ENCODE data around the gene JCAD. TPM values are rescaled to one million over a fixed set of nuclear protein-coding genes. Genes with fewer than 3 reads are reported as not detected.

JCAD gene
- total RNA-seq, 3 donors from 2014 or later (not counting 1 experiment from before 2014, with no cell fraction given), result 0.07 to 0.43 TPM; not detected in 1

DNA sequence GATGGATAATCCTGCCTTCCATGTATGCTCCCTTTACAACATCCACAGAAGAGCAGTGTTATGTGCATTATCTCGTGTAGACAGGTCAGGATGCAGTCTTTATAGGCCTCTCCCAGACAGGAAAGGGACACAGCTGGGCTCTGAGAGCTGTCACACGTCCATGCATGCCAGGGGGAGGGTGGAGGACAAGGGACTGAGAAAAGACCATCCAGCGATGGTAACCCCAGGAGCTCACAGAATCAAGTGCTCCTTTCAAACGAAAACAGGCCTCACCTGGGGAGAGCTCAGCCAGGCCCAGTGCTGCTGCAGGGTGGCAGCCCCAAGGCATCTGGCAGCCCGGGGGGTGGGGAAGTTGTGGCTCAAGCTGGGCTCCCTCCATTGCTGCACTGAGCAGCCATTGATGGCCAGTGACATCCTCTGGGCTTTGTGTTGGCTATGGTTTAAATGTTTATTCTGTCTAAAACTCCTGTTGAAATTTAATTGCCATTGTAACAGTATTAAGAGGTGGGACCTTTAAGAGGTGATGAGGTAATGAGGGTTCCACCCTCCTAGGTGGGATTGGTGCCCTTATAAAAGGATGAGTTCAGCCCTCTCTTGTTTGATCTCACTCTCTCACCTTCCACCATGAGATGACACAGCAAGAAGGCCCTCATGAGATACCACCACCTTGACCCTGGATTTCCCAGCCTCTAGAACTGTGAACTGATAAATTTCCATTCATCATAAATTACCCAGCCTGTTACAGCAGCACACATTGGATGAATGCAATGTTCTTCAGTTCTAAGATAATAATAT, 15.7 kb downstream of the JCAD start:
- TF ChIP-seq, protein P1, sequence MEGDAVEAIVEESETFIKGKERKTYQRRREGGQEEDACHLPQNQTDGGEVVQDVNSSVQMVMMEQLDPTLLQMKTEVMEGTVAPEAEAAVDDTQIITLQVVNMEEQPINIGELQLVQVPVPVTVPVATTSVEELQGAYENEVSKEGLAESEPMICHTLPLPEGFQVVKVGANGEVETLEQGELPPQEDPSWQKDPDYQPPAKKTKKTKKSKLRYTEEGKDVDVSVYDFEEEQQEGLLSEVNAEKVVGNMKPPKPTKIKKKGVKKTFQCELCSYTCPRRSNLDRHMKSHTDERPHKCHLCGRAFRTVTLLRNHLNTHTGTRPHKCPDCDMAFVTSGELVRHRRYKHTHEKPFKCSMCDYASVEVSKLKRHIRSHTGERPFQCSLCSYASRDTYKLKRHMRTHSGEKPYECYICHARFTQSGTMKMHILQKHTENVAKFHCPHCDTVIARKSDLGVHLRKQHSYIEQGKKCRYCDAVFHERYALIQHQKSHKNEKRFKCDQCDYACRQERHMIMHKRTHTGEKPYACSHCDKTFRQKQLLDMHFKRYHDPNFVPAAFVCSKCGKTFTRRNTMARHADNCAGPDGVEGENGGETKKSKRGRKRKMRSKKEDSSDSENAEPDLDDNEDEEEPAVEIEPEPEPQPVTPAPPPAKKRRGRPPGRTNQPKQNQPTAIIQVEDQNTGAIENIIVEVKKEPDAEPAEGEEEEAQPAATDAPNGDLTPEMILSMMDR (IDR thresholded peaks at IDR 0.05), result no peak
- no peak for DNase-seq
- H3K9me3 Mint-ChIP-seq, result no peaks in the 10 kb centered on the region

DNA sequence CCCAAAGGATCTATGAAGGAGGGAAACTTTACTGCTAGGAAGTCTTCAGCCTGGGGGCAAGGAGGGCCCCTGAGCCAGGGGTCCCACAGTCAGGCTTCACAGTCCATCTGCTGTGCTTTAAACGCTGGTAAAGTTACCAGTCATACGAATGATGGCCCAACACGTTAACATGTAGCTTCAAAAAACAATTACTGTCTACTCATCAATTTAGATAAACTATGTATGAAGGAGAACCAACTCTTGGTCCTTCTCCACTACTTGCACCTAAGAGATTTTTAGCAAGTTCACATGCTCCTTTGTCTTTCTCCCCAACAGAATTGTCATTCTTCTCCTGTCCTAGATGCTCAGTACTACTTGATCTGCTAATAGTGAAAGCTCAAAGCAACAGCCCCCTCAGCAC, 16.6 kb downstream of the JCAD start:
- 94% methylated on average over 3 of the region's 3 CpGs for WGBS (ENCODE audit: insufficient coverage)
- ATAC-seq, result no peak

More for the DNA sequence above, 15.7 kb downstream of the JCAD start:
- Mint-ChIP-seq H3K36me3 (no peaks in the 10 kb centered on the region), H3K27ac (no peak overlapping the region), H3K27me3 (ENCODE audit: low read depth in 2 of 2) (peaks cover 80 to 82% of the 10 kb centered on the region in 2 donors), H3K4me1 (peaks cover 10 to 18% of the 10 kb centered on the region in 2 donors), H3K4me3 (no peak overlapping the region)
- Histone ChIP-seq H3K4me3 (ENCODE audit: low read length) (no peak overlapping the region), H3K36me3 (ENCODE audit: control insufficient read depth, insufficient read depth, low read length) (no peaks in the 10 kb centered on the region), H3K9me3 (ENCODE audit: control insufficient read depth, insufficient read depth, low read length) (no peaks in the 10 kb centered on the region), H3K4me1 (ENCODE audit: control insufficient read depth, insufficient read depth, low read length) (peaks cover 13% of the 10 kb centered on the region), H3K27me3 (ENCODE audit: control insufficient read depth, insufficient read depth, low read length) (peaks cover 33% of the 10 kb centered on the region), H3K27ac (ENCODE audit: low read length) (no peak overlapping the region)
- 47% methylated on average over 5 of the region's 5 CpGs for WGBS (ENCODE audit: insufficient coverage)
- intact Hi-C loops (cut with micrococcal nuclease), result no loop called here
- ATAC-seq, result peak in 2 of 3 donors; percentile 46 to 60

DNA sequence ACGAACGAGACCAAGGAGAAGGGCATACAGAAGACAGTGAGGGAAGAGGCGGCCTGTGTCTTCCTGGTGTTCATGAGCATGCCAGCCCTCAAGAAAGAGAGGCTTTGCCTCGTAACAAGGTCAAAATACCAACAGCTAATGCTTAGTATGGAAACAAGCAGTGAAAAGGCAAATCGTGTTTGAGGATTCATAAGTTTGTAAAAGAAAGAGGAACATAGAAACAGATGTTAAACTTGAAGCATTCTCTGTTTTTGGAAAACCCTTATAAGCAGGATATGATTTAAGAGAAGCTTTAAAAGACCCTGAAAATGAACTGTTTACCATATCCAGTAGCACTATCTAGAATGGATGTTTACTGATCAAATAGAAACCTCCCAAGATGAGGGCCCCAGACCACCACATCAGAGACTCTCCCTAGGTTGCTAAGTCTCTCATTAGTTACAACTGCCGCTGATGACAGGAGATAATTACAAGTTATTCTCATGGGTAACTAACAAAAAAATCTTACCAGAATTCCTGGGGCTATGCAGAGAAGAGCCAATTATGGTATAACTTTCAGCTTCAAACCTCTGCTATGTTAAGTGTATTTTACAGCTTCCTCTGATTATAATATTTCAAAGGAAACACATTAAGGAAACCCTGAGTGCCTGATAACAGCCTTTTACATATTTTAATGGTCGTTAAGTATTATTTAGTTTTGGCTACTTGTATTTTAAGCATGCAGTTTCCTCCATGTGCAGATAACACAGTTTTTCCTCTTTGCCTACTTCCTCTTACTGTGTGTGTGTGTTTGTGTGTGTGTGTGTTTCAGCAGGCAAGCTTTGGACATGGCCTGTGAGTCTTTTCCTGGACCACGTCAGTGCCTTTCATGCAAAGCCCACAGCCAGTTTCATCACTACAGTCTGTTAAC, 17.9 kb downstream of the JCAD start:
- intact Hi-C loops (cut with micrococcal nuclease), result no loop called here
- WGBS (ENCODE audit: insufficient coverage), result 65% methylated on average over 7 of the region's 8 CpGs
- no peaks in the 10 kb centered on the region for H3K36me3 ChIP-seq (ENCODE audit: control insufficient read depth, insufficient read depth, low read length)
- peaks cover 6 to 18% of the 10 kb centered on the region in 2 donors for H3K4me1 Mint-ChIP-seq
- no peak overlapping the region for H3K4me3 ChIP-seq (ENCODE audit: low read length)
- H3K36me3 Mint-ChIP-seq, result no peaks in the 10 kb centered on the region
- H3K4me1 ChIP-seq (ENCODE audit: control insufficient read depth, insufficient read depth, low read length), result no peaks in the 10 kb centered on the region
- peaks cover 23% of the 10 kb centered on the region for H3K27me3 ChIP-seq (ENCODE audit: control insufficient read depth, insufficient read depth, low read length)
- H3K4me3 Mint-ChIP-seq, result no peak overlapping the region
- peaks cover 83 to 89% of the 10 kb centered on the region in 2 donors for H3K27me3 Mint-ChIP-seq (ENCODE audit: low read depth in 2 of 2)
- no peak overlapping the region for H3K27ac Mint-ChIP-seq
- no peak for ATAC-seq
- TF ChIP-seq, protein P1 (IDR thresholded peaks at IDR 0.05), result no peak
- H3K9me3 Mint-ChIP-seq, result no peaks in the 10 kb centered on the region
- DNase-seq, result no peak
- no peak overlapping the region for H3K27ac ChIP-seq (ENCODE audit: low read length)
- H3K9me3 ChIP-seq (ENCODE audit: control insufficient read depth, insufficient read depth, low read length), result no peaks in the 10 kb centered on the region

More for the DNA sequence above, 16.6 kb downstream of the JCAD start:
- Histone ChIP-seq H3K36me3 (ENCODE audit: control insufficient read depth, insufficient read depth, low read length) (no peaks in the 10 kb centered on the region), H3K27me3 (ENCODE audit: control insufficient read depth, insufficient read depth, low read length) (peaks cover 27% of the 10 kb centered on the region), H3K4me1 (ENCODE audit: control insufficient read depth, insufficient read depth, low read length) (peaks cover 4% of the 10 kb centered on the region), H3K9me3 (ENCODE audit: control insufficient read depth, insufficient read depth, low read length) (no peaks in the 10 kb centered on the region), H3K4me3 (ENCODE audit: low read length) (no peak overlapping the region), H3K27ac (ENCODE audit: low read length) (no peak overlapping the region)
- intact Hi-C loops (cut with micrococcal nuclease), result no loop called here
- Mint-ChIP-seq H3K27me3 (ENCODE audit: low read depth in 2 of 2) (peaks cover 82% of the 10 kb centered on the region in 2 donors), H3K27ac (no peak overlapping the region), H3K36me3 (no peaks in the 10 kb centered on the region), H3K4me3 (no peak overlapping the region), H3K9me3 (no peaks in the 10 kb centered on the region), H3K4me1 (peaks cover 7 to 15% of the 10 kb centered on the region in 2 donors)
- no peak for DNase-seq
- TF ChIP-seq, protein P1 (IDR thresholded peaks at IDR 0.05), result no peak
